ENCODE measurements around the gene IFNAR1.

DNA sequence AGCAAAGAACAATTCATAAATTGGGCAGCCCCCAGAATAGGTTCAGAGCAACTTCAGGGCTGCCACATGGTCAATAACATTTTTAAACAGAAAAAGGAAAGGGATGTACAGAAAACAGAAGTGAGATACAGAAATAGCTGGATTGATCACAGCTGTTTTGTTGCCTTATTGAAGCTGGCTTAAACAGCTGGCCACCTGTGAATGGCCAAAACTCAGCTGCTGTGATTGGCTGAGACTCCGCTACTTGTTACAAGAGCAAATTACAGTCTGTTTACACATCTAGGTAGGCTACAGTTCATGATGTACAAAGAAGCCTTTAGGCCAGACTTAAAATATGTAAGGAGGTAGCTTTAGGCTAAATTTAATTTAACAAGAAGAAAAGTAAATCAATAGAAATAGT, 11.6 kb upstream of the IFNAR1 start:
- TF ChIP-seq SMC3 (conservative IDR thresholded peaks at IDR 0.05; ENCODE audit: poor library complexity), result no peak
- TF ChIP-seq, protein P1, sequence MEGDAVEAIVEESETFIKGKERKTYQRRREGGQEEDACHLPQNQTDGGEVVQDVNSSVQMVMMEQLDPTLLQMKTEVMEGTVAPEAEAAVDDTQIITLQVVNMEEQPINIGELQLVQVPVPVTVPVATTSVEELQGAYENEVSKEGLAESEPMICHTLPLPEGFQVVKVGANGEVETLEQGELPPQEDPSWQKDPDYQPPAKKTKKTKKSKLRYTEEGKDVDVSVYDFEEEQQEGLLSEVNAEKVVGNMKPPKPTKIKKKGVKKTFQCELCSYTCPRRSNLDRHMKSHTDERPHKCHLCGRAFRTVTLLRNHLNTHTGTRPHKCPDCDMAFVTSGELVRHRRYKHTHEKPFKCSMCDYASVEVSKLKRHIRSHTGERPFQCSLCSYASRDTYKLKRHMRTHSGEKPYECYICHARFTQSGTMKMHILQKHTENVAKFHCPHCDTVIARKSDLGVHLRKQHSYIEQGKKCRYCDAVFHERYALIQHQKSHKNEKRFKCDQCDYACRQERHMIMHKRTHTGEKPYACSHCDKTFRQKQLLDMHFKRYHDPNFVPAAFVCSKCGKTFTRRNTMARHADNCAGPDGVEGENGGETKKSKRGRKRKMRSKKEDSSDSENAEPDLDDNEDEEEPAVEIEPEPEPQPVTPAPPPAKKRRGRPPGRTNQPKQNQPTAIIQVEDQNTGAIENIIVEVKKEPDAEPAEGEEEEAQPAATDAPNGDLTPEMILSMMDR (IDR thresholded peaks at IDR 0.05; ENCODE audit: poor library complexity, severe bottlenecking), result no peak
- no peak for TF ChIP-seq EZH2 (IDR thresholded peaks at IDR 0.05; ENCODE audit: borderline replicate concordance, insufficient read depth, low read length, poor library complexity, severe bottlenecking)
- no peak for TF ChIP-seq TAF1 (IDR thresholded peaks at IDR 0.05; ENCODE audit: low read depth)
- TF ChIP-seq RAD21 (conservative IDR thresholded peaks at IDR 0.05), result no peak
- no peak for TF ChIP-seq EP300 (conservative IDR thresholded peaks at IDR 0.05; ENCODE audit: poor library complexity, severe bottlenecking)
